Epithelial cell of proximal tubule (primary cell): ENCODE results near the gene TIE1. TPM values are rescaled to one million over a fixed set of nuclear protein-coding genes. Genes with fewer than 3 reads are reported as not detected.

ENCODE experiments used
- DNase-seq: peaks from one replicate; pipeline ENCODE4 v3.0.0-alpha.2; 2011; ENCODE audit warnings: low read depth
- H3K4me3 ChIP-seq: 2 replicates; pipeline ENCODE4 v1.5.1; 2011; ENCODE audit warnings: low read depth, mild to moderate bottlenecking, low read length
- total RNA-seq: library from RNA; depleted of rRNA; stranded (reverse); fragments of >200 nt; gene quantifications from 2 replicates; pipeline ENCODE4 v1.2.3, GENCODE V29; 2015
- TF ChIP-seq, protein P1 (sequence below): conservative IDR thresholded peaks from 2 replicates; pipeline ENCODE4 v1.5.1; 2012; ENCODE audit warnings: low read depth, mild to moderate bottlenecking, low read length

TIE1 gene
- total RNA-seq, 1 donor from 2014 or later: 1.2 TPM

DNA sequence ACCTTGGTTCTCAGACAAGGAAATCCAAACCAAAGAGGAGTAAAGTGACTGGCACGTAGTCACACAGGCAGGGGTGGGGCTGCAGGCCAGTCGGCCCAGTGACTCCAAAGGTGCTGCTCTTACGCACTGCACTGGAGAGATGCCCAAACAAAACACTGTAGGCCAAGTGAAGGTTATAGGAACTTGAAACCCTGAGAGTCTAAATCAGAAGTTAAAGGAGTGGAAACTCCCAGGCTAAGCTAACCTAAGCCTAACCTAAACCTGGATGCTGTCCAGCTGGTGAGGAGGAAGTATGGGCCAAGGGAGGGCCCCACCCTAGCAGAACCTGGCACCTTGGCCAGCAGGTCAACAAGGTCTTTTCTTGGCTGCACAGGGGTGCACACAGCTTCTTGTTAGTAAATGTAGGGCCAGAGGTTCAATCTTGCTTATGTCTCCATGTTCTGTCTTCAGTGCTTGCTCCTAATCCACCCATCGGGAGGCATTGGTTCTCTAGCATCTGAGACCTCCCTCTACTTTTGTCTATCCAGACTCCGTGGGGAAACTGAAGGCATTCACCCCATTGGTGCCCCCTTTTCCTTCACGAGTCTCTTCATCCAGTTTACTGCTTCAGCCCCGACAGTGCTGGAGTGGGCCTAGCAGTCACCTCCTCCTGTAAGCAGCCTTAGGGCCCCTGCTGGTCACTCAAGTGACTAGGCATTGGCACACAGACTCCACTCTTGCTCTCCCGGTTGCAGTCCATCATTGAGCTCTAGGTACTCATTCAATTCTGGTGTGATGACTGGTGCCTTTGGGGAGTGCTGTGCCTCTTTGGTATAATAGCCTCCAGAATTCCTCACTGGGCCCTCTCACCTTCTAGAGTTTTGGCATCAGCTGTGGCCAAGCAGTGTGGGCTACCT, 43.9 kb upstream of the TIE1 start:
- DNase-seq: no peak
- H3K4me3 ChIP-seq: no peak overlapping the region
- TF ChIP-seq, protein P1, sequence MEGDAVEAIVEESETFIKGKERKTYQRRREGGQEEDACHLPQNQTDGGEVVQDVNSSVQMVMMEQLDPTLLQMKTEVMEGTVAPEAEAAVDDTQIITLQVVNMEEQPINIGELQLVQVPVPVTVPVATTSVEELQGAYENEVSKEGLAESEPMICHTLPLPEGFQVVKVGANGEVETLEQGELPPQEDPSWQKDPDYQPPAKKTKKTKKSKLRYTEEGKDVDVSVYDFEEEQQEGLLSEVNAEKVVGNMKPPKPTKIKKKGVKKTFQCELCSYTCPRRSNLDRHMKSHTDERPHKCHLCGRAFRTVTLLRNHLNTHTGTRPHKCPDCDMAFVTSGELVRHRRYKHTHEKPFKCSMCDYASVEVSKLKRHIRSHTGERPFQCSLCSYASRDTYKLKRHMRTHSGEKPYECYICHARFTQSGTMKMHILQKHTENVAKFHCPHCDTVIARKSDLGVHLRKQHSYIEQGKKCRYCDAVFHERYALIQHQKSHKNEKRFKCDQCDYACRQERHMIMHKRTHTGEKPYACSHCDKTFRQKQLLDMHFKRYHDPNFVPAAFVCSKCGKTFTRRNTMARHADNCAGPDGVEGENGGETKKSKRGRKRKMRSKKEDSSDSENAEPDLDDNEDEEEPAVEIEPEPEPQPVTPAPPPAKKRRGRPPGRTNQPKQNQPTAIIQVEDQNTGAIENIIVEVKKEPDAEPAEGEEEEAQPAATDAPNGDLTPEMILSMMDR: peak; percentile 26

DNA sequence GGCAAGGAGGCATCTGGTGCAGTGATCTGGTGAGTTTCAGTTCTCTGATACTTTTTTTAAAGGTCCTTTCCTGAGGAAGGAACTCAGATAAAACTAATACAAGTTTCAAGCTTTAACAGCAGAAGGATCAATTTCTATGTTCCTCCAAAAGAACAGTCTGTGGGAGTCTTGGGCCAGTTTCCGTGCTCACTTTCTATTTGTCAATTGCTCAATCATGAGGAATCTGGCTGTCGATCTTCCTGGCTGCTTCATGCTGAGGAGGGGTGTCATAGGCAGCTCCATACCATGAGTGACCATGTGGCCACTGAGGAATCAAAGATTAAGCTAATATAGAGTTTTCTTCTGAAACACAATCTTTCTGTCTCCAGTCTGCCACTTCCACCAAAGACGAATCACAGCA, 42.4 kb upstream of the TIE1 start:
- DNase-seq: no peak
- TF ChIP-seq, protein P1: no peak
- no peak overlapping the region for H3K4me3 ChIP-seq

DNA sequence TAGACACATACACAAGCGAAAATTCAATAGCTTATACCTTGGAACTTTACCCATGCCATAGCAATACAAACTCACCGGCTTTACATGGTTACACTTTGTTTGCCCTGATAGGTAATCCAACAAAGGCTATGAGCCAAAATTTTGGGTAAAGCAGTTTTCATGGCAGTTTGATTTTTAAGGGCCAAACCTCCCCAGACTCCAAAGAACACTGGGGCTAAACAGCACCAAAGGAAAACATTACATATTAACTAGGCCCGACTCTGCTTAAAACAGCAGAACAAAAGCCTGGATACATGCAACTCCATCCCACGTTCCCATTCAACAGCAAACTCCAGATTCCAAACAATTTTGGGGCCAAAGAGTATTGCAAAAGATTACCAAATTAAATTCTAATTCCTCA, 35.4 kb upstream of the TIE1 start:
- TF ChIP-seq, protein P1: no peak
- no peak for DNase-seq
- no peak overlapping the region for H3K4me3 ChIP-seq

DNA sequence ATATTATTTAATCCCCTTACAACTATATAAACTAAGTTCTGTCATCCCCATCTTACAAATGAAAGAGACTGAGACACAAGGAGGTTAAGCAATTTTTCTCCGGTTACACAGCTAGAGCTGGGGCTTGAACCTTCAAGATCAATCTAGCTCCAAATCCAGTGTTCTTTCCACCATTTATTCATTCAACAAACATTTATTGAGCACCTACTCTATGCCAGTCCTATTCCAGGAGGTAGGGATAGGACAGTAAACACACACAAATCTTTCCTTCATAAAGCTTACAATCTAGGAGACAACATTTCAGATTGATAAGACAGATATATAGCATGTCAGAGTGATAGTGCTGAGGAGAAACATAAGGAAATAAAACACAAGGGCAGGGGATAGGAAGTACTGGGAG, 33.9 kb upstream of the TIE1 start:
- H3K4me3 ChIP-seq: no peak overlapping the region
- no peak for DNase-seq
- TF ChIP-seq, protein P1: no peak

DNA sequence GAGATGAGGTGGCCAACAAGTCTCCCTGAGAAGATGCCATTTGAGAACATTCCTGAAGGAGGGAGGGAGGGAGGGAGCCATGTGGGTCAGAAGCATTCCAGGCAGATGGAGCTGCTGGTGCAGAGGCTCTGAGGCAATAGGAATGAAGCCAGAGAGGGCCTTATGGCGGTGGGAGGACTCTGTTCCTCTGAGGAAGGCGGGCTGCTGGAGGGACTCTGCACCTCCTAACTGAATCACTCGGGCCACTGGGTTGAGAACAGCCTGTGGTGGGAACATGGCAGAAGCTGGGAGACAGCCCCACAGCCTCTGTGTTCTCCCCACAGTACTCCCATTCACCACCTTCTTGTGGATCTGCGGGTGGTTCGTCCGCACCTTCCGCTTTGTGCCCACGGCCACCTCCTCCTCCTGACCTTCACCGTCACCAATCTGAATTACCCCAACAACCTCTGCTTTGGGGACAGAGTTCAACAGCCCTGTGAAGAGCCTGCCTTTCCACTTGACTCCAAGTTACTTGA, 33.4 kb upstream of the TIE1 start:
- TF ChIP-seq, protein P1: no peak
- DNase-seq: no peak

DNA sequence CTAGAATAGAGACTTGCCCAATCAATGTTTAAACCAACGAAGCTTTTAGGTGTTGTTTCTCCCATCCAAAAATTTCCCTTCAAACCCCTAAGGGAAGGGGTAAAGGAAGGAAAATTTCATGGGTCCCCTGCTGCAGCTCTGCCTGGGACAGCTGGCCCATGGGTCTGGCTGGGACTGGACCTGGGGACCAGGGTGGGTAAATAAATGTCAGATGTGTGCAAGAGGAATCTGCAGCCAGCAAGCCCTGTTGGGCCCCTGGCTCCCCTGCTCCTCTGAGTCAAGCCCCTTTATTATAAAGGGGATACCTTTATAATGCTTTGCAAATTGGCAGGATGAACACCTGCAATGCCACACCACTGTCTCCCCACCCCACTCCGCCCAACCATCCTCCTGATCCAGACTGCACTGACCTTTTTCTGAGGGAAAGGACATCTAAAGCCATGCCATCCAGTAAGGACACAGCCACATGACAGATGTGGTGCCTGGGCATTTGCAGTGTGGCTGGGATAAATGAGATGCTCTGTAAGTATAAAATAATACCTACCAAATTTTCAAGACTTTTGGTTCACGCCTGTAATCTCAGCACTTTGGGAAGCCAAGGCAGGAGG, 32.9 kb upstream of the TIE1 start:
- TF ChIP-seq, protein P1: no peak
- no peak for DNase-seq
- H3K4me3 ChIP-seq: no peak overlapping the region

More for the DNA sequence above, 33.4 kb upstream of the TIE1 start:
- no peak overlapping the region for H3K4me3 ChIP-seq
